Measurements from ENCODE around the gene CLCNKA. TPM values are rescaled to one million over a fixed set of nuclear protein-coding genes. Genes with fewer than 3 reads are reported as not detected.

CLCNKA gene
- total RNA-seq, 1 experiment from 2014 or later, result 0.10 TPM

DNA sequence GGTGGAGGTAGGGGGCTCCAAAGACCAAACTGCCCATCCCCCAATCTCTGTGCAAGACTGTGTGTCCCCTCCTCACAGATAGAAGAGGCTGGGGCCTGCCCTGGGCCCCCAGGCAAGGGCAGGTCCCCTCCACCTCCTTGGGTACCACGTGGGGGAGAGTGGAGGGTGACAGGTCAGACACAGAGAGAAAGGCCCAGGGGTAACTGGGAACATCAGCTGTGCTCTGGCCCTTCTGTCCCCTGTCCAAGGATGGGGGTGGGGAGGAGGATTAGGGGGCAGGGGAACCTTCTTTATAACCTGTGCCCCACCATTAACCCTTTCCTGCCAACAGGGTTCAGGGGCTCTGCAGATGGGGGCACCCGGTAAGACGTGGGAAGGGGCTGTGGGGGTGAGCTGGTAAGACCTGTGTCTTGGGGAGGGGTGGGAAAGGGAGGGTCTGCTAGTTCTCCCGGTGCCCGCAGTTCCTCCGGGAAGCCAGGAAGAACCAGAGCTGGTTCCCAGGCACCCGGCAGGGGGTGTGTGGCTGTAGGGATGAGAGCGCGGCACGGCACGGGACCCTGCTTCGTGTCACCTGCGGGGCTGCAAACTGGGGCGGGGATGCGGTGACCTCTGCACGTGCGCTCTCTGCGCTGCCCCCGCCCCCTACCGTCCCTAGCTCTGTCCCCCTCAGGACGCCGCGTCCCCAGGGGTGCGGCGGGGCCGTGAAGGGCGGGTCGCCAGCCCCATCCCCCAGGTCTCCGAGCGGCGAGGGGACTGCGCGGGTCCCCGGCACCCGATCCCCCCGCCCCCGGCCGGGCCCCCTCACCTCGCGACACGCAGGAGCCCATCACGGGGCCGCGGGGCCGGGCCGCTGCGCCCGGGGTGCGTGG is 51.0 kb downstream of the CLCNKA start:
- POLR2A ChIA-PET, result interaction anchor here (1.0 to 1.1 kb wide), 2 partner anchors 73 to 100 kb away, joined by 3 read pairs; no protein-coding TSS in a partner anchor
- CTCF ChIA-PET, result interaction anchor here (0.5 to 2.0 kb wide), 8 partner anchors 9 to 289 kb away, joined by 3 to 13 read pairs (median 6); no protein-coding TSS in a partner anchor
- RAD21 ChIA-PET (ENCODE audit: low non-redundant PET in 1 of 2, low total read pairs in 2 of 2, uncharacterized antibody in 2 of 2, unreplicated experiment in 2 of 2), result no interaction called here
- no peaks in the 10 kb centered on the region for H3K9me3 ChIP-seq (ENCODE audit: control insufficient read depth in 1 of 2, insufficient read depth in 1 of 2, low read depth in 1 of 2, low read length in 2 of 2)
- peak overlapping the region; percentile 48; the same call in 1 of the 2 replicates for H3K27ac ChIP-seq (ENCODE audit: low read depth, low read length)
- no peaks in the 10 kb centered on the region for H3K36me3 ChIP-seq (ENCODE audit: control insufficient read depth in 1 of 2, insufficient read depth in 2 of 2, low read length in 2 of 2)
- no peaks in the 10 kb centered on the region for H3K9me2 ChIP-seq (ENCODE audit: insufficient read depth)
- peak overlapping the region; percentile 81 for H3K9ac ChIP-seq (ENCODE audit: low read length)
- DNase-seq (ENCODE audit: low read depth, low spot score), result no peak
- H2AFZ ChIP-seq (ENCODE audit: low read depth, low read length, poor library complexity, severe bottlenecking), result no peak overlapping the region
- intact Hi-C loops (cut with micrococcal nuclease), result loop anchor here (2.0 kb wide), 1 partner anchor 64 kb away; no protein-coding TSS in a partner anchor
- H3K79me2 ChIP-seq (ENCODE audit: insufficient read depth, low read length), result no peaks in the 10 kb centered on the region
- ATAC-seq, result peak; percentile 39
- H3K4me2 ChIP-seq (ENCODE audit: low read length), result peak overlapping the region; percentile 92
- H3K4me1 ChIP-seq (ENCODE audit: control insufficient read depth in 1 of 2, insufficient read depth in 2 of 2, low read length in 2 of 2), result peaks cover 27 to 54% of the 10 kb centered on the region in 2 experiments
- H3K4me3 ChIP-seq (replicated peaks in 1 of 2; ENCODE audit: low read depth in 1 of 2, low read length in 2 of 2), result peak overlapping the region; percentile 53 to 70
- BruUV-seq (replicated peaks), result no TSS peak
- TF ChIP-seq TCF7L2 (IDR thresholded peaks at IDR 0.05; ENCODE audit: borderline replicate concordance, extremely low read depth, insufficient read depth, insufficient read length), result no peak
- TF ChIP-seq, protein P1, sequence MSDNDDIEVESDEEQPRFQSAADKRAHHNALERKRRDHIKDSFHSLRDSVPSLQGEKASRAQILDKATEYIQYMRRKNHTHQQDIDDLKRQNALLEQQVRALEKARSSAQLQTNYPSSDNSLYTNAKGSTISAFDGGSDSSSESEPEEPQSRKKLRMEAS (IDR thresholded peaks at IDR 0.05), result no peak
- no peaks in the 10 kb centered on the region for H3K27me3 ChIP-seq (ENCODE audit: insufficient read depth, low read length)
- H4K20me1 ChIP-seq (ENCODE audit: insufficient read depth), result no peaks in the 10 kb centered on the region

DNA sequence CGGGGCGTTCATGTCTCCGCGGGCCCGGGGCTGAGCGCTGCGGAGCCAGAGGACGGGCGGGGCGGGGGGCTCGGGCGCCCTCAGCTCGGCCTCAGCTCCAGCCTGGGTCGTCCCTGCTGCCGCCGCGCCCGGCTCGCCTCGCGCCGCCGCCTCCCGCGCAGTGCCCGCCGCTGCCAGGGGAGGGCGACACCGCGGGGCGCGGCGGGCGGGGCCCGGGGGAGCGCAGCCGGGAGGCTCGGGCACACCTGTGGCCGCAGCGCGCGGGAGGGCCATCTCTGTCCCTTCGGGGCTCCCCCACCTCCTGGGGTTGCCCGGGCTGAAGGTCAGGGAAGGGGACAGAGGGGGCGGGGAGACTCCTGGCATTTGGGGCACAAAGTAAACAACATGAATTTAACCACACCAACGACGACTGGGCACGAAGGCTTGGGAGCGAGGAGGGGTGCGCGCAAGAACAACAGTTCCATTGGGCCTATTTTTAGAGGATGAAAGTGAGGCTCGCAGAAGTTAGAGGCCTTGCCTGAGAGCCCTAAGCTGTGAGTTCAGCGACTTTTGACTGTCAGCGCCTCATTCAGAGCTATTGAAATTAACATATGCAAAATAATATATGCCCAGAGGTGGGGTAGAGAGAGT is 51.8 kb downstream of the CLCNKA start, which contains the start of gene FAM131C:
TSS of gene FAM131C (minus strand) at position 162 of the 630 bp plus-strand sequence. CDS start 209 bp downstream, outside the sequence.
- H3K9ac ChIP-seq (ENCODE audit: low read length), result peak within 1 kb of the TSS; percentile 81
- no peaks in the 10 kb centered on the region for H3K9me3 ChIP-seq (ENCODE audit: control insufficient read depth in 1 of 2, insufficient read depth in 1 of 2, low read depth in 1 of 2, low read length in 2 of 2)
- peaks cover 27 to 61% of the 10 kb centered on the region in 2 experiments for H3K4me1 ChIP-seq (ENCODE audit: control insufficient read depth in 1 of 2, insufficient read depth in 2 of 2, low read length in 2 of 2)
- H3K79me2 ChIP-seq (ENCODE audit: insufficient read depth, low read length), result no peaks in the 10 kb centered on the region
- intact Hi-C loops (cut with micrococcal nuclease), result loop anchor here (2.0 kb wide), 1 partner anchor 65 kb away; no protein-coding TSS in a partner anchor
- H3K36me3 ChIP-seq (ENCODE audit: control insufficient read depth in 1 of 2, insufficient read depth in 2 of 2, low read length in 2 of 2), result no peaks in the 10 kb centered on the region
- H3K9me2 ChIP-seq (ENCODE audit: insufficient read depth), result no peaks in the 10 kb centered on the region
- no peaks in the 10 kb centered on the region for H4K20me1 ChIP-seq (ENCODE audit: insufficient read depth)
- ATAC-seq, result peak; percentile 75
- H3K27me3 ChIP-seq (ENCODE audit: insufficient read depth, low read length), result no peaks in the 10 kb centered on the region
- POLR2A ChIA-PET, result interaction anchor here (1.0 kb wide), 1 partner anchor 100 kb away, joined by 3 read pairs; no protein-coding TSS in a partner anchor
- H3K27ac ChIP-seq (ENCODE audit: low read depth, low read length), result peak within 1 kb of the TSS; percentile 48; the same call in 1 of the 2 replicates
- no peak for DNase-seq (ENCODE audit: low read depth, low spot score)
- CTCF ChIA-PET, result interaction anchor here (0.5 to 2.0 kb wide), 8 partner anchors 9 to 288 kb away, joined by 3 to 13 read pairs (median 6); no protein-coding TSS in a partner anchor
- peak within 1 kb of the TSS; percentile 63 for H2AFZ ChIP-seq (ENCODE audit: low read depth, low read length, poor library complexity, severe bottlenecking)
- H3K4me3 ChIP-seq (replicated peaks in 1 of 2; ENCODE audit: low read depth in 1 of 2, low read length in 2 of 2), result peak within 1 kb of the TSS; percentile 53 to 70
- RAD21 ChIA-PET (ENCODE audit: low non-redundant PET in 1 of 2, low total read pairs in 2 of 2, uncharacterized antibody in 2 of 2, unreplicated experiment in 2 of 2), result no interaction called here
- no TSS peak for BruUV-seq (replicated peaks)
- peak within 1 kb of the TSS; percentile 92 for H3K4me2 ChIP-seq (ENCODE audit: low read length)
- TF ChIP-seq EZH2 (IDR thresholded peaks at IDR 0.05) (no peak), POLR2AphosphoS5 (IDR thresholded peaks at IDR 0.05; ENCODE audit: low read depth, low read length) (peak; percentile 76), TCF7L2 (IDR thresholded peaks at IDR 0.05; ENCODE audit: borderline replicate concordance, extremely low read depth, insufficient read depth, insufficient read length) (peak; percentile 23), ZFX (IDR thresholded peaks at IDR 0.05) (peak; percentile 53; the same call in 1 of the 2 replicates), POLR2A (IDR thresholded peaks at IDR 0.05; ENCODE audit: borderline replicate concordance, extremely low read depth, insufficient read depth, insufficient read length) (peak; percentile 96), YY1 (IDR thresholded peaks at IDR 0.05; ENCODE audit: extremely low read depth, insufficient replicate concordance, low read depth, low read length) (peak; percentile 66)
- TF ChIP-seq, protein P1 (IDR thresholded peaks at IDR 0.05), result no peak
- TF ChIP-seq, protein P2, sequence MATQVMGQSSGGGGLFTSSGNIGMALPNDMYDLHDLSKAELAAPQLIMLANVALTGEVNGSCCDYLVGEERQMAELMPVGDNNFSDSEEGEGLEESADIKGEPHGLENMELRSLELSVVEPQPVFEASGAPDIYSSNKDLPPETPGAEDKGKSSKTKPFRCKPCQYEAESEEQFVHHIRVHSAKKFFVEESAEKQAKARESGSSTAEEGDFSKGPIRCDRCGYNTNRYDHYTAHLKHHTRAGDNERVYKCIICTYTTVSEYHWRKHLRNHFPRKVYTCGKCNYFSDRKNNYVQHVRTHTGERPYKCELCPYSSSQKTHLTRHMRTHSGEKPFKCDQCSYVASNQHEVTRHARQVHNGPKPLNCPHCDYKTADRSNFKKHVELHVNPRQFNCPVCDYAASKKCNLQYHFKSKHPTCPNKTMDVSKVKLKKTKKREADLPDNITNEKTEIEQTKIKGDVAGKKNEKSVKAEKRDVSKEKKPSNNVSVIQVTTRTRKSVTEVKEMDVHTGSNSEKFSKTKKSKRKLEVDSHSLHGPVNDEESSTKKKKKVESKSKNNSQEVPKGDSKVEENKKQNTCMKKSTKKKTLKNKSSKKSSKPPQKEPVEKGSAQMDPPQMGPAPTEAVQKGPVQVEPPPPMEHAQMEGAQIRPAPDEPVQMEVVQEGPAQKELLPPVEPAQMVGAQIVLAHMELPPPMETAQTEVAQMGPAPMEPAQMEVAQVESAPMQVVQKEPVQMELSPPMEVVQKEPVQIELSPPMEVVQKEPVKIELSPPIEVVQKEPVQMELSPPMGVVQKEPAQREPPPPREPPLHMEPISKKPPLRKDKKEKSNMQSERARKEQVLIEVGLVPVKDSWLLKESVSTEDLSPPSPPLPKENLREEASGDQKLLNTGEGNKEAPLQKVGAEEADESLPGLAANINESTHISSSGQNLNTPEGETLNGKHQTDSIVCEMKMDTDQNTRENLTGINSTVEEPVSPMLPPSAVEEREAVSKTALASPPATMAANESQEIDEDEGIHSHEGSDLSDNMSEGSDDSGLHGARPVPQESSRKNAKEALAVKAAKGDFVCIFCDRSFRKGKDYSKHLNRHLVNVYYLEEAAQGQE (IDR thresholded peaks at IDR 0.05; ENCODE audit: low read depth), result no peak
